GM21825 (cell line): ENCODE data around the gene SMYD1.
A peak's percentile ranks its signal among the peaks of the same experiment; 100 is the strongest.

Experiments
- ATAC-seq: cut with Tn5 transposase; IDR thresholded peaks from one replicate; pipeline ENCODE4 v1.9.1; 2021; ENCODE audit warnings: mild to moderate bottlenecking, moderate library complexity; ENCODE audit not compliant: unreplicated experiment

Gene SMYD1

DNA sequence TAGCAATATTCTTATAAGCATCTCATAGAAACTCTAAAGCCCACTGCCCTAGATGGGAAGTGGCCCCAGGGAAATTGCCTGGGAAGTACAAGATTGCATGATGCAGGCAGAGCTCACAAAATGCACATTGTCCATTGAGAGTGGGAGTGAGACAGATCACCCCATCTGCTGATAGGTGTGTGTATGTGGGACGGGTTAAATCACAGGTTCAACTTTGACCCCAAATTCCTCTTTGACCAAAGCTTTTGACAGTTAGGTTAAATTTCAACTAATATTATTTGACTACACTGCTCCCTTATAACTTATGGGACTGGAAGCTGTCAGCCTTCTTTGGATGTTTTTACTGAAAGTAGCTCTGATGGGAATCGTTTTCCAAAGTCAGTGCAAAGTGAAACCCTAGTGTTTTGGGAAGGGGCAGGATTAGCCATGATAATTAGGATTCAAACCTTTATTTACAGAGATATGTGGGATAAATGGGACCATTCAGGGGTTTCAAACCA is 71.6 kb downstream of the SMYD1 start:
- no peak for ATAC-seq

DNA sequence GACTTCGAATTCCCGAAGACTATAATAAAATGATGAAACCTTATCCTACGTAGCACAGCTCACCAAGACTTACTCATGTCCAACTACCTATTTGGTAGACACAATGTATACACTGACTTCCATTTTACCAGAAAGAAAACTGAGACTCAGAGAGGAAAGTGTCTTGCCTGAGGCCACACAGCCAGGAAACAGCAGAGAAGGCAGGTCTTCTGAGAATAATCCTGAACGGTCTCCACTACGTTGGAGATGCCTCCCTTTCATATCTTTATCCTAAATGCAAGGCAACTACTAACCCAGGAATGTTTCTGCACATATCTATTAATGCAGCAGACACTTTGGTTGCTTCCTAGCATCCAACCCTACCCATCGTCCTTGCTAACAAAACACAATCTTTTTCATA is 72.2 kb downstream of the SMYD1 start:
- no peak for ATAC-seq

DNA sequence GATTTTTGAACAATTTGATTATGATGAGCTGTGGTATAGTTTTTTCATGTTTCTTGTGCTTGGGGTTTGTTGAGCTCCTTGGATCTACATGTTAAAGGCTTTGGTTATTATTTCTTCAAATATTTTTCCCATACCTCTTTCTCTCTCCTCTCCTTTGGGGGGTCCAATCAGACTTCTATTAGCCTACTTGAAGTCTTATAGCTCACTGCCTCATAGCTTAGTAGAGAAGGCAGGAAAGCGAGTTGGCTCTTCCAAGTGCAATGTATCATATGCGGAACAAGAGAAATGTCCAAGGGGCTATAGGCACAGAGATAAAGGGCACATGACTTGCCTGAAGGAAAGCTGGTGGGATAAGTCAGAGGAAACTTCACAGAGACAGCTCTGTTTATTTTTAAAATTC is 74.3 kb downstream of the SMYD1 start:
- ATAC-seq: no peak

DNA sequence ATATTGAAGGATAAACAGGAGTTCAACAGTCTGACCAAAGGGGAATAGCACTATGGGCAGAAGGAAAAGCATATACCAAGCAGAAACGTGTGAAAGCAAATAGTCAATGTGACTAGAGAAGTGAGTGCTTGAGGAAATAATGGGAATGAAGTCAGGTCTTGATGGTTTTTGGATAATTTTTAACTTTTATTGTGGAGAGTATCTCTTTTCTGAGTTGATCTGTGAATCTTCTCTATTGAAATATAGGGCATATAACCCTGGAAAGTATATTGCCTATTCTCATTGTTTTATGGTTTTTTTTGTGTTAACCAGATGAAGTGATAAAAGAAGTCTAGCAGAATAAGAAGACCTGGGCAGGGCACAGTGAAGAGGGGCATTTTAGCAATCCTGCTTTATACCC is 76.6 kb downstream of the SMYD1 start:
- ATAC-seq: no peak

DNA sequence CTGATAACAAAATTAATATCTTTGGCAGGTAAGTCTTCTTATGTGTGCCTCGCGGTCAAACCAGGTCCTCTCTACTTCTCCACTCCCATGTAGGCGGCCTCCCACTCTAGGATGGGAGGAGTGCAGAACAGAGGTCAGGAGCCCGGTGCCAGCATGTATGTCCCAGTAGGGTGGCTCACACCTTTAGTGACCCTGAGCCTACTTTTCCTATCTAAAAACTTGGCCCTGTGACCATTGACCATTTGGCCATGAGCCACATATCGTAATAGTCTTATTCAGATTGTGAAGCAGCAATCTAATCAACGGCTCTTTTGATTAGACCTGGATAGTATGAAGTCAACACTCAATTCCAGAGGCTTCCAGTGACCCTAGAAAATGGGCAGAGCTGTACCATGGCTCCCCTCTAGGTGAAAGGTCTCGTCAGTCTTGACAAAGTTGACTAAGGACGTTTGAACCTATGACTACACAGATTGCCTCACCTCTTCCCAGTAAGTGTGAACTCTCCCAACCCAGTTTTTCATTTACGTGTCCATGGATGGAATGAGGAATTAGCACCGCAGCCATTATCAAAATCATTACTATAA is 77.4 kb downstream of the SMYD1 start:
- ATAC-seq: no peak

DNA sequence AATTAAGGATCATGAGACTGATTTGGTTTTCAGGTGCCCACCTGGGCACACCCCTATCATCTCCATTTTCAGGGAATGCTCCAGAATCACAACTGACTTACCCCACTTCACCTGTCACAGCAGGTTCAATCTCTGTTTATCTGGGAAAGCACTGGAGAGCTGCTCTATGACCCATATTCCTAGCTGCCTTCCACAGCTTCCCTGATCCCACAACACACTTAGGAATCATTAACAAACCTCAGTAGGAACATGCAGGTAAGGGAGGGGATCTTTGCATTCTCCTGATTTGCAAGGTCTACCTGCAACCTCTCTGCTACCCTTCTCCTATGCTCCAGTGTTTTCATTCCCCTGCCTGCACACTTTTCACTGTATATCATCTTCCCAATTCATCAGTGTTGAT is 79.0 kb downstream of the SMYD1 start:
- ATAC-seq: no peak

DNA sequence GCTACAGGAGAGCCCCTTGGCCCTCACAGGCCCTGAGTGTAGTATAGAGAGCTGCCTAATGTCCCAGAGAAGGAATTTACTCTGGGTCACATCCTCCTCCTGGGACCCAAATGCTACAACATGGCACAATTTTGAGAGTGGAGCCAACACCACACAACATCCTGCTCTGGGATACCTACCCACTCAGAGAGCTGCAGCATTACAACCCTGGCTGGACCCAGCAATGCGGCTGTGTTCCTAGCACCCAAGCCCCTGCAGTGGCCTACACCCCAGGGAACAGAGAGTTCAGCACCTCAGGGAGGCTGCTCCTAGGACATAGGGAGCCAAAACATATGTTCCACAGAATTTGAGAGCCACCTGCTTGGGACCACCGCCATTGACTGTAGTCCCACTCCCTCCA is 79.5 kb downstream of the SMYD1 start:
- no peak for ATAC-seq

DNA sequence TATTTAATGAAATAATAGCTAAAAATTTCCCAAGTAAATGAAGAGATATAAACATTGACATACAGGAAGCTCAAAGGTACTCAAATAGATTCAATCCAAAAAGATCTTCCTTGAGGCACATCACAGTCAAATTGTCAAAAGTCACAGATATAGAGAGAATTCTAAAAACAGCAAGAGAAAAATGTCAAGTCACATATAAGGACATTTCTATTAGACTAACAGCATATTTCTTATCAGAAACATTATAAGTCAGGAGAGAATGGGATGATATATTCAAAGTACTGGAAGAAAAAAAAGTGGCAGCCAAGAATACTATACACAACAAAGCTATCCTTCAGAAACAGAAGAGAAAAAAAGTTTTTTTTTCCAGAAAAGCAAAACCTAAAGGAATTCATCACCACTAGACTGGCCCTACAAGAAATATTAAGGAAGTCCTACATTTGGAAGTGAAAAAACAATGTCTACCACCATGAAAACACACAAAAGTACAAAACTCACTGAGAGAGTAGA is 81.4 kb downstream of the SMYD1 start:
- no peak for ATAC-seq

DNA sequence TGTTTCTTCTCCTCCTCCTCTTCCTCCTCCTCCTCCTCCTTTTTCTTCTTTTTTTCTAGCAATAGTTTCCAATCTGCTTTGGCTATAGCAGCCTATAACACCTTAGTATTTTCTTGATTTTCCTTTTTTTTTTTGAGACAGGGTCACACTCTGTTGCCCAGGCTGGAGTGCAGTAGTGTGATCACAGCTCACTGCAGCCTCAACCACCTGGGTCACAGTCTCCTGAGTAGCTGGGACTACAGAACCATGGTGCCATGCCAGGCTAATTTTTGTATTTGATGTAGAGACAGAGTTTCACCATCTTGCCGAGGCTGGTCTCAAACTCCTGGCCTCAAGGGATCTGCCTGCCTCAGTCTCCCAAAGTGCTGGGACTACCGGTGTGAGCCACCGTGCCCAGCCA is 91.9 kb downstream of the SMYD1 start:
- no peak for ATAC-seq

DNA sequence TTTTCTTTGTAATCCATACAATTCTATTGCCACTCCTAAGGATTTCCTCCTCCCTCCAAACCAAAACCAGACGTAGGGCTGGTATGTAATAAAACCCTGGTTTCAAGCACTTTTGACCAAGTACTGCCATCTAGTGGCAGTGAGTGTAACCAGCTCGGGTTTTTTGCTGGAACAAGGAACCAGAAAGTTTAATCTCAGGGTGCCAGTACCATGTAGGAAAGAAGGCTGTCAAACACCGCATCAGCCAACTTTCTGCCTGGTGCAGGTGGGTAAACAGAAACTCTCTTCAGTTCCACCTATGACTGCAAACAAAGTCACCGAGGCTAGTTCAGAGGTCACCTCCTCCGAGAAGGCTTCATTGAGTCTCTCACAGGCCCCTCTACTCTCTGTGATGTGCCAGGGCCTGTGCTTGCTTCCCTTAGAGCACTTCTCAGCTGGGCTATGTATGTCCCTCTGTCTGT is 92.4 kb downstream of the SMYD1 start:
- peak; percentile 61 for ATAC-seq

DNA sequence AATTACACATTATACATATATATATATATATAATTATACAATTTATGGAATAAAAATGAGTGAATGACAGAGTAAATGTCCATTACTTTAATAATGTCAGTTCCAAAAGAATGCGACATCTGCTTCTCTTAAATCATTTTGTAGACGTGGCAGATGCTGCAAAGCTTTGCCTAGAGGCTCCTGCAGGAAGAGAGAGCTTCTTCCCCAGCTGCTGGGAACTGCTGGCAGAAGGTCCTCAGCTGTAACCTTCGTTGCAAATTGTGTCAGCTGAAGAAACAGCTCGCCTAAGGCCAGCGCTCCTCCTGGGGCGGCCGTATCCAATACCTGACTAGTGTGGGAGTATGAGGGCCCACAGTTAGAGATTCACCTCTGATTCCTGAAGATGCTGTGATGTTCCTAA is 92.9 kb downstream of the SMYD1 start:
- ATAC-seq: no peak

DNA sequence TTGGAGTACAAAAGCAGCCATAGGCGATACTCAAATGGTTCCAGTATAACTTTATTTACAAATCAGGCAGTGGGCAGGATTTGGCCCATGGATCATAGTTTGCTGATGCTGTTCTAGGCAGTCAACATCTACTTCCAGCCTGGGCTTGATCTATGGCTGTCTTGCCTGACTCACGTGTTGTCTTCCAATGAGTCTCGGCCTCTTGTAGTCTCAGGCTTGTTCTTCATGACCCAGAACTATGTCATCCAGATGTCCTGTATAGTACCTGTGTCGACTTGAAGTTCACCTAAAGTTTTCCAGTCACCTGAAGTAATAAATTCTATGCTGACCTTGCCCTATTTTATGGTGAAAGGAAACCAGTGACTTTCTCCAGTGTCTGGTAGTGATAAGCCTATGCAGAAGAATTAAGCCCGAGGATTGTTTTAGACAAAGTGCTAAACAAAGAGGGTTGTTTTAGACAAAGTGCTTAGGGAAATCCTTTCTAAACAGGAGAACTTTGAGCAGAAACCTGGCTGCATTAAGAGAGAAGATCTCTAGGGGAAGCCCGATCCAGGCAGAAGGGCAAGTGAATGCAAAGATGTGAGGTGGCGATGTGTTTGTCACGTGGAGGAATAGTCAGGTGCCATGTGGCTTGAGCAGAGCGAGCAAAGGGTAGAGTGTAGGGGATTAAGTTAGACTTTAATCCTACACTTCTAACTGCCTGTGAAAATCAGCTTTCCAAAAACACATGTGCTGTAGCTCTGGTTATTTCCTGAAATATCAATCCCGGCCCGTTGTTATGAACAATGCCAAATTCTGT is 94.0 kb downstream of the SMYD1 start:
- ATAC-seq: no peak
